Measurements from ENCODE around the gene LYST.
"Not testable (repeated sequence)": the region's sequence is repeated elsewhere in the genome, so short reads cannot be mapped to it uniquely, and the experiment has no call there.

GRCh38 chr1:235915489-235915888, 48.8 kb upstream of the LYST start:
- not testable (repeated sequence) for TF ChIP-seq CTCF (IDR thresholded peaks at IDR 0.05; ENCODE audit: poor library complexity); EZH2phosphoT487 (IDR thresholded peaks at IDR 0.05; ENCODE audit: low read depth, severe bottlenecking, unreplicated experiment); EZH2 (IDR thresholded peaks at IDR 0.05; ENCODE audit: borderline replicate concordance)

All from hepatocyte (in vitro differentiated cells).